CD4-positive, alpha-beta T cell (primary cell): Measurements from ENCODE around the gene SRPRB. TPM values are rescaled to one million over a fixed set of nuclear protein-coding genes. Genes with fewer than 3 reads are reported as not detected.

Experiments
- ATAC-seq: fragments of 200-7000 bp; cut with Tn5 transposase; one replicate; pipeline ENCODE4 v1.10.0; 2022; ENCODE audit warnings: mild to moderate bottlenecking; ENCODE audit not compliant: poor library complexity
- CTCF ChIA-PET: fragments of 350-600 bp; sonication (Branson Sonifier 250); formaldehyde crosslinking; loops from one replicate; lab custom pipeline; 2021; ENCODE audit warnings: antibody characterized with exemption, inconsistent platforms; lab: Charles Lee
- POLR2A ChIA-PET: fragments of 350-600 bp; sonication (Branson Sonifier 250); formaldehyde crosslinking; loops from one replicate; lab custom pipeline; 2021; ENCODE audit warnings: antibody characterized with exemption, inconsistent platforms; lab: Charles Lee
- DNase-seq, 14 experiments: peaks; one replicate each; pipeline ENCODE4 v3.0.0-alpha.2; 2013 to 2020; ENCODE audit warnings: mixed read lengths in 2 of 14
- H3K27ac ChIP-seq, 2 donors: one replicate each; pipeline versions ENCODE4 v1.5.1 to v1.7.0; 2013; ENCODE audit warnings: low read length in 2 of 2, low read depth in 1 of 2, mild to moderate bottlenecking in 1 of 2
- H3K27me3 ChIP-seq, 2 experiments: 1 replicate in 1 of 2; 2 replicates in 1 of 2; pipeline versions ENCODE4 v1.6.1 to v1.7.0; 2013; ENCODE audit warnings: low read length in 2 of 2, control low read depth in 1 of 2, mild to moderate bottlenecking in 1 of 2, moderate library complexity in 1 of 2; ENCODE audit not compliant: insufficient read depth in 2 of 2, control insufficient read depth in 1 of 2
- H3K36me3 ChIP-seq: one replicate; pipeline ENCODE4 v1.6.1; 2013; ENCODE audit warnings: low read length, control low read depth; ENCODE audit not compliant: insufficient read depth
- H3K4me1 ChIP-seq: one replicate; pipeline ENCODE4 v1.6.1; 2013; ENCODE audit warnings: low read length, control low read depth; ENCODE audit not compliant: insufficient read depth
- H3K4me3 ChIP-seq: one replicate; pipeline ENCODE4 v1.5.1; 2013; ENCODE audit warnings: mild to moderate bottlenecking, low read length, moderate library complexity
- H3K9me3 ChIP-seq, 2 experiments: 1 replicate in 1 of 2; 2 replicates in 1 of 2; pipeline versions ENCODE4 v1.6.1 to v1.7.0; 2013; ENCODE audit warnings: low read length in 2 of 2, mild to moderate bottlenecking in 2 of 2, control low read depth in 1 of 2, moderate library complexity in 1 of 2; ENCODE audit not compliant: control insufficient read depth in 1 of 2, insufficient read depth in 1 of 2
- H3K27ac Mint-ChIP-seq: one replicate; pipeline ENCODE4 v1.8.0; 2020; ENCODE audit warnings: mixed read lengths
- H3K27me3 Mint-ChIP-seq: one replicate; pipeline ENCODE4 v1.8.0; 2021; ENCODE audit warnings: mixed read lengths
- H3K36me3 Mint-ChIP-seq: one replicate; pipeline ENCODE4 v1.8.0; 2021; ENCODE audit warnings: low read depth, mixed read lengths
- H3K4me1 Mint-ChIP-seq: one replicate; pipeline ENCODE4 v1.8.0; 2021; ENCODE audit warnings: low read depth, mixed read lengths
- H3K4me3 Mint-ChIP-seq: one replicate; pipeline ENCODE4 v1.8.0; 2020; ENCODE audit warnings: mild to moderate bottlenecking, mixed read lengths
- H3K9me3 Mint-ChIP-seq: one replicate; pipeline ENCODE4 v1.8.0; 2020; ENCODE audit warnings: mixed read lengths
- intact Hi-C, 2 experiments: fragments of 100-400 bp; cut with DNase I in 1 of 2; cut with micrococcal nuclease in 1 of 2; formaldehyde crosslinking; loops; one replicate each; pipeline versions ENCODE4 v1.15.1 to v1.9.0; 2023 to 2025; cut with DNase I, micrococcal nuclease
- total RNA-seq, 174 experiments: library from RNA in 2 of 174; stranded (reverse) in 2 of 174; gene quantifications; one replicate each; pipeline ENCODE4 v1.2.3 and lab custom pipeline; 2021 to 2026
- TF ChIP-seq, protein P1 (sequence below): fragments of 200-600 bp; IDR thresholded peaks from one replicate; pipeline ENCODE4 v1.8.0; 2022; ENCODE audit warnings: antibody characterized with exemption, mild to moderate bottlenecking

The SRPRB gene
- total RNA-seq, 2 experiments from 2014 or later = 19.1 to 19.9 TPM

DNA sequence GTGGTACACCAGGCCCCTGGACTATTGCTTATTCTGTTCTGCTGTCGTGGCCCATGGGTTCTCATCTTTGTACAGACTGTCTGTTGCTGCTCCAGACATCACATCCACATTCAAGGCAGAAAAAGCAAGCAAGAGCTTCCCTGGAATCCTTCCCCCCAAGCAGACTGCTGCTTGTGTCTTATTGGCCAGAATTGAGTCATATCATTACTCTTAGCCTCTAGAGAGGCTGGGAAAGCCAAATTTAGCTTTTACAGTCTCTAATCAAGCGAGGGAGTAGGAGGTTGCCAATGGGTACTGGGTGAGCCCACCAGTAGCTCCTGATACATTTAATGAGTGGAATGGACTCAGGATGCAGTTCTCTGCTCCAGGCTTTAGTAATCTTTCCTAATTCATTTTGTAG, 50.7 kb downstream of the SRPRB start:
- H3K27me3 ChIP-seq = no peaks in the 10 kb centered on the region
- TF ChIP-seq, protein P1, sequence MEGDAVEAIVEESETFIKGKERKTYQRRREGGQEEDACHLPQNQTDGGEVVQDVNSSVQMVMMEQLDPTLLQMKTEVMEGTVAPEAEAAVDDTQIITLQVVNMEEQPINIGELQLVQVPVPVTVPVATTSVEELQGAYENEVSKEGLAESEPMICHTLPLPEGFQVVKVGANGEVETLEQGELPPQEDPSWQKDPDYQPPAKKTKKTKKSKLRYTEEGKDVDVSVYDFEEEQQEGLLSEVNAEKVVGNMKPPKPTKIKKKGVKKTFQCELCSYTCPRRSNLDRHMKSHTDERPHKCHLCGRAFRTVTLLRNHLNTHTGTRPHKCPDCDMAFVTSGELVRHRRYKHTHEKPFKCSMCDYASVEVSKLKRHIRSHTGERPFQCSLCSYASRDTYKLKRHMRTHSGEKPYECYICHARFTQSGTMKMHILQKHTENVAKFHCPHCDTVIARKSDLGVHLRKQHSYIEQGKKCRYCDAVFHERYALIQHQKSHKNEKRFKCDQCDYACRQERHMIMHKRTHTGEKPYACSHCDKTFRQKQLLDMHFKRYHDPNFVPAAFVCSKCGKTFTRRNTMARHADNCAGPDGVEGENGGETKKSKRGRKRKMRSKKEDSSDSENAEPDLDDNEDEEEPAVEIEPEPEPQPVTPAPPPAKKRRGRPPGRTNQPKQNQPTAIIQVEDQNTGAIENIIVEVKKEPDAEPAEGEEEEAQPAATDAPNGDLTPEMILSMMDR = no peak
- no peak overlapping the region for H3K4me3 ChIP-seq
- H3K27ac ChIP-seq = no peak overlapping the region
- intact Hi-C loops = loop anchor here in 1 of 2 experiments (5.0 kb wide), 1 partner anchor 79 kb away; no protein-coding TSS in a partner anchor
- no peaks in the 10 kb centered on the region for H3K36me3 ChIP-seq
- Mint-ChIP-seq H3K9me3 (no peaks in the 10 kb centered on the region), H3K27ac (no peak overlapping the region), H3K4me3 (no peak overlapping the region), H3K4me1 (no peaks in the 10 kb centered on the region), H3K36me3 (no peaks in the 10 kb centered on the region), H3K27me3 (no peaks in the 10 kb centered on the region)
- no peaks in the 10 kb centered on the region for H3K9me3 ChIP-seq
- no peak for ATAC-seq
- CTCF ChIA-PET = no interaction called here
- POLR2A ChIA-PET = no interaction called here
- peaks cover 3% of the 10 kb centered on the region for H3K4me1 ChIP-seq
- no peak for DNase-seq

DNA sequence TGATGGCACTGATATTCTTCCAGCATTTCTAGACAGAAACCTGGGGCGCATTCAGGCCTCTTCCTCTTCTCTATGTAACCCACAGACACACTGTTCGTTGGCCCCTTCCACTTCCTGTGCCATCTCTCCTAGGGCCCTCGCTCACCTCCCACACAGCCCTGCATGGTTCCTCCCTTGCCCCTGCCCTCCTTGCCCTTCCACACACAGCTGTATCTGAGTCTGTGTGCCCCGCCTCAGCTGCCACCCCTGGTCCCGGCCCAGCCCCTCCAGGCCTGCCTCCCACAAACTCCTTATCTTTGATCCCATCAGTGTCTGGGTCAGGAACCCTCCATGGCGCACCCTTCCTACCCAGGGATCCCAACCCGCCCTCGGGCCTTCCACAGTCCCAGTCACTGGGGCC, 52.2 kb downstream of the SRPRB start:
- no peaks in the 10 kb centered on the region for H3K36me3 ChIP-seq
- ChIA-PET POLR2A (no interaction called here), CTCF (no interaction called here)
- H3K4me1 ChIP-seq = peaks cover 3% of the 10 kb centered on the region
- H3K27me3 ChIP-seq = no peaks in the 10 kb centered on the region
- H3K9me3 ChIP-seq = no peaks in the 10 kb centered on the region
- Mint-ChIP-seq H3K9me3 (no peaks in the 10 kb centered on the region), H3K27me3 (no peaks in the 10 kb centered on the region), H3K27ac (no peak overlapping the region), H3K36me3 (no peaks in the 10 kb centered on the region), H3K4me3 (no peak overlapping the region), H3K4me1 (no peaks in the 10 kb centered on the region)
- H3K27ac ChIP-seq = no peak overlapping the region
- intact Hi-C loops = loop anchor here in 1 of 2 experiments (5.0 kb wide), 1 partner anchor 80 kb away; no protein-coding TSS in a partner anchor
- DNase-seq = no peak
- ATAC-seq = no peak
- no peak overlapping the region for H3K4me3 ChIP-seq
- TF ChIP-seq, protein P1 = no peak

DNA sequence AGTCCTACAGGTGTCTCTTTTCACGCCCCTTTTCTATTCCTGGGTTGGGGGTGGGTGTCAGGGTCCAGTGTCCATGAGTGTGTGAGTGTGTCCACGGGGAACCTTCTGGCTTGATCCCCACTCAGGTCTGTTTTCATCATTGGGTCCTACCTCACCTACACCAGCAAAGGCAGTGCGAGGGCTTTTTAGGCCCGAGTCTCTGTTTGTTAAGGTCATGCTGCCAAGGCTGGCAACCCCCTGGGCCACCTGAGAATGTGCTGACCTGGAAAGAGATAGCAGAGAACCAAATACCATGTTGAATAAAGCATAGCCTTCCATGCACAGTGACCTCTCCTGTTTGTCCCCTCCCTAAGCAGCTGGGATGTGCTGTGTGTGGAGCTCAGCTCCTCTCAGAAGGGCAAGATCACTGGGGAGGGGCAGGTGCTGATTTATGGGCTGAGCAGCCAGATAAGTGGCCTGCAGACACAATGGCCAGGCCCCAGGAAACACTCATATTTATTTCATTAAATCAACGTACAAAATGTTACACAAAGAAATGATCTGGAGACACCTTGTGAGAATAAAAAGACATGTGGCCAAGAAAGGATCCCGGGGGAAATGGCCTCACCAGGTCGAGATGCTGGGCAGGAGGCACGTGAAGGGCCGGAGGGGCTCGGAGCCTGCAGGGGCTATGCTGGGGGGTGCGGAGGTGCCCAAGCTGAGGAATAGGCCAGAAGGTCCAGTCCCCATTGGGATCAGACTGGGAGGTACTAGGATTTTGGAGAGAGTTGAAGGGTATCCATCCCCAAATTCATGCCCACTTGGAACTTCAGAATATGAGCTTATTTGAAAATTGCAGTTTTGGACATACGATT, 54.0 kb downstream of the SRPRB start:
- intact Hi-C loops = loop anchor here in 1 of 2 experiments (5.0 kb wide), 1 partner anchor 82 kb away; no protein-coding TSS in a partner anchor
- H3K4me3 Mint-ChIP-seq = no peak overlapping the region

More for the DNA sequence above, 54.0 kb downstream of the SRPRB start:
- H3K9me3 ChIP-seq = no peaks in the 10 kb centered on the region
- peaks cover 3% of the 10 kb centered on the region for H3K4me1 ChIP-seq
- no peaks in the 10 kb centered on the region for H3K27me3 ChIP-seq
- no peaks in the 10 kb centered on the region for H3K36me3 Mint-ChIP-seq
- no peaks in the 10 kb centered on the region for H3K4me1 Mint-ChIP-seq
- DNase-seq (no peak), ATAC-seq (no peak)
- CTCF ChIA-PET = no interaction called here
- H3K36me3 ChIP-seq = no peaks in the 10 kb centered on the region
- POLR2A ChIA-PET = no interaction called here
- TF ChIP-seq, protein P1 = no peak
- no peaks in the 10 kb centered on the region for H3K27me3 Mint-ChIP-seq
- no peak overlapping the region for H3K4me3 ChIP-seq
- no peak overlapping the region for H3K27ac Mint-ChIP-seq
- H3K9me3 Mint-ChIP-seq = no peaks in the 10 kb centered on the region
- H3K27ac ChIP-seq = no peak overlapping the region
